ENCODE data around the gene HOXD9.

HOXD9 gene

GRCh38 chr2:176083796-176084261, 38.7 kb upstream of the HOXD9 start, which contains the start of gene EVX2:
Gene EVX2 (minus strand): TSS chr2:176083962. CDS start chr2:176083776, 186 bp downstream.
- no peak for TF ChIP-seq TEAD4 (IDR thresholded peaks at IDR 0.05)
- no peak for TF ChIP-seq FOXM1 (IDR thresholded peaks at IDR 0.05; ENCODE audit: borderline replicate concordance, low read depth)
- no peak for TF ChIP-seq EGR1 (IDR thresholded peaks at IDR 0.05)
- TF ChIP-seq MAX (IDR thresholded peaks at IDR 0.05), result no peak
- no peak for TF ChIP-seq TAF1 (IDR thresholded peaks at IDR 0.05; ENCODE audit: low read depth)
- TF ChIP-seq ZBTB7A (IDR thresholded peaks at IDR 0.05; ENCODE audit: low read depth), result no peak

- TF ChIP-seq ZBTB7A (IDR thresholded peaks at IDR 0.05; ENCODE audit: low read depth) (no peak), YY1 (IDR thresholded peaks at IDR 0.05; ENCODE audit: low read depth) (no peak)
These were observed 37.9 kb upstream of the HOXD9 start for GRCh38 chr2:176084611-176085119.

- TF ChIP-seq CREB1 (IDR thresholded peaks at IDR 0.05; ENCODE audit: low read depth), result no peak
- no peak for TF ChIP-seq RAD21 (IDR thresholded peaks at IDR 0.05; ENCODE audit: low read depth)
- TF ChIP-seq YY1 (IDR thresholded peaks at IDR 0.05; ENCODE audit: low read depth), result no peak
- TF ChIP-seq MAX (IDR thresholded peaks at IDR 0.05), result no peak
- TF ChIP-seq CEBPB (IDR thresholded peaks at IDR 0.05), result no peak
- TF ChIP-seq USF1 (IDR thresholded peaks at IDR 0.05), result no peak
- TF ChIP-seq TAF1 (IDR thresholded peaks at IDR 0.05; ENCODE audit: low read depth), result no peak
- TF ChIP-seq TCF12 (IDR thresholded peaks at IDR 0.05; ENCODE audit: low read depth), result no peak
- TF ChIP-seq ZBTB7A (IDR thresholded peaks at IDR 0.05; ENCODE audit: low read depth), result no peak
- no peak for TF ChIP-seq TEAD4 (IDR thresholded peaks at IDR 0.05)
- no peak for TF ChIP-seq FOXM1 (IDR thresholded peaks at IDR 0.05; ENCODE audit: borderline replicate concordance, low read depth)
- TF ChIP-seq EGR1 (IDR thresholded peaks at IDR 0.05), result no peak
- TF ChIP-seq NFIC (IDR thresholded peaks at IDR 0.05), result no peak
- no peak for TF ChIP-seq EP300 (IDR thresholded peaks at IDR 0.05; ENCODE audit: borderline replicate concordance)
- TF ChIP-seq REST (IDR thresholded peaks at IDR 0.05; ENCODE audit: low read depth), result no peak
These were observed 37.3 kb upstream of the HOXD9 start for GRCh38 chr2:176085120-176085788.

- TF ChIP-seq RAD21 (IDR thresholded peaks at IDR 0.05; ENCODE audit: low read depth) (peak; percentile 61), CEBPB (IDR thresholded peaks at IDR 0.05) (no peak), TAF1 (IDR thresholded peaks at IDR 0.05; ENCODE audit: low read depth) (no peak)
These were observed 36.4 kb upstream of the HOXD9 start for GRCh38 chr2:176085861-176086771.

GRCh38 chr2:176087330-176088047, 35.0 kb upstream of the HOXD9 start:
- TF ChIP-seq CREB1 (IDR thresholded peaks at IDR 0.05; ENCODE audit: low read depth) (no peak), TCF12 (IDR thresholded peaks at IDR 0.05; ENCODE audit: low read depth) (no peak), REST (IDR thresholded peaks at IDR 0.05; ENCODE audit: low read depth) (no peak), ZBTB7A (IDR thresholded peaks at IDR 0.05; ENCODE audit: low read depth) (no peak), MAX (IDR thresholded peaks at IDR 0.05) (no peak), EGR1 (IDR thresholded peaks at IDR 0.05) (no peak), EP300 (IDR thresholded peaks at IDR 0.05; ENCODE audit: borderline replicate concordance) (no peak), FOXM1 (IDR thresholded peaks at IDR 0.05; ENCODE audit: borderline replicate concordance, low read depth) (no peak), CEBPB (IDR thresholded peaks at IDR 0.05) (no peak), NFIC (IDR thresholded peaks at IDR 0.05) (no peak)

All from Ishikawa (cell line).